HCEC 1CT (cell line): ENCODE data around the gene ZC3H12A.
"Not testable (repeated sequence)": the region's sequence is repeated elsewhere in the genome, so short reads cannot be mapped to it uniquely, and the experiment has no call there.

Experiments used
- DNase-seq: peaks from one replicate; pipeline ENCODE4 v3.0.0-alpha.2; 2017

The ZC3H12A gene

DNA sequence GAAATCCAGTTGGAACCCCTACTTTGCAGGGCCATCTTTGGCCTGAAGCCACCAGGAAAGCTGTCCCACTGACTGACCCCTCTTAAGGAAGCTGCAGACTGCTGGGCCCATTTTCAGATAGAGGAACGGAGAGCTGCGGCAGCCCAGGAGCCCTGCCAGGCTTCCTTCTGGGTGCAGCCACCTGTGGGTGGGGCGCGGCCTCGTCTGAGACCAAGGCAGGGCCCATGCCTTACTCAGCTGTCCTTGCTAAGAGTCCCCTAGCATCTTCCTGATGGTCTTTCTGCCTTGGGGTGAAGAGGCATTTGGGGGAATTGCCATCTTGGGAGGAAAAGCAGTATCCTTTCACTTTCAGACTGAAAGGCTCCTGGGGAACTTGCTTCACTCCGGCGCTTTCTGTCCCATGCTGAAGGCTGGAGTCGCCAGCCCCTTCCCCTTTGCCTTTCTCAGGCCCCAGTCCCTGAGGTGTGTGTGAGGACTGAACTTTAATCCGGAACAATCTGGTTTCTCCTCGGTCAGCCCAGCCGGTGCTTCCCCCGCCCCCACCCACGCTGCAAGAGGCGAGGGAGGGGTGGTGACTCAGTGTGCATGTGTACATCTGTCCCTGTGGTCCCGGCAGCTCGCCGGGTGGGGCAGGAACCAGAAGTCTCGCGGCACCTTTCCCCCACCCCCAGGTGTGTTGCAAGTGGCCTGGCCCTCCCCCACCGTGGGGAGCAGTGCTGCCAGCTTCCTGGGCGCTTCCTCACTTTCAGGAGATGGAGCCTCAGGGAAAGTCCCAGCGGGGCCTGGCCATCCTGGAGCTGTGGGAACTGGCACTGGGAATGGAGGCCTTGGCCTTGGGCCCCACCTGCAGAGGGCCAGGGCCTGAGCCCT lies 5.1 kb downstream of the ZC3H12A start:
- DNase-seq: peak; percentile 88

DNA sequence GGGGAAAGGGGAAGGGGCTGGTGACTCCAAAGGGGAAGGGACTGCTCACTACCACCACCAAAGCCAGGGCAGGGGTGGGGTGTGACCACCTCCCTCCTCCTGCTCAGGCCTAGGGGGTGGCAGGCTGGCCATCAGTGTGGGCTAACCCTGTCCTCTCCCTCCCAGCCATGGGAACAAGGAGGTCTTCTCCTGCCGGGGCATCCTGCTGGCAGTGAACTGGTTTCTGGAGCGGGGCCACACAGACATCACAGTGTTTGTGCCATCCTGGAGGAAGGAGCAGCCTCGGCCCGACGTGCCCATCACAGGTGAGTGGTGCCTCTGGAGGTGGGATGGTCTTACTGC lies 5.7 kb downstream of the ZC3H12A start:
- no peak for DNase-seq

DNA sequence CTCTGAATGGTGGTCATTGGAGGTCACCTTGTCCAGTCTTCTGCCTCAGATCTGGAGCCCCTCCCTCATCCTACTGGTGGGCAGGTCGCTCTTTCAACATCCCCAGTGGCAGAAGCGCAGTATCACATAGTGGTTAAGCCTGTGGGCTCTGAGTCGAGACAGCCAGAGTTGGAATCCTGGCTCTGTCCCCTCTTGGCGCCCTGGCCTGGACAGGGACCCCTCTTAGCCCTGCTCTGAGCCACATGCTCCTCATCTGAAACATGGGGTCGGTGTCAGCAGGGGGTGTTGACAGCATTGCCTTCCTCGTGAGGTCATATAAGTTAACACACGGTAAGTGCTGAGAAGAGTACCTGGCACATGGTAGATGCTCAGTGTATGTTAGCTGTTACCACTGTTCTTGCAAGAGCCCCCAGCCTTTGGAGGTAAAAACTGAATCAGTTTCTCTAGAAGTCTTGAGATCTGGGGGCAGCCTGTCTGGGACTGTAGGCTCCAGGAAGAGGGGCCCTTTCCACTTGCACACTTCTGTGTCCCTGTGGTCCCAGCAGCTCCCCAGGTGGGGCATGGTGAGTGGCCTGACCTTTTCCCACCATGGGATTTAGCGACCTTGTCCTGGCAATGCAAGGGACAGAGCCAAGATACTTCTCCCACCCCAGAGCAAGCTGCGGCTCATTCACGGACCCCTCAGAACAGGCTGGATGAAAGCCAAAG lies 6.4 kb downstream of the ZC3H12A start:
- no peak for DNase-seq

DNA sequence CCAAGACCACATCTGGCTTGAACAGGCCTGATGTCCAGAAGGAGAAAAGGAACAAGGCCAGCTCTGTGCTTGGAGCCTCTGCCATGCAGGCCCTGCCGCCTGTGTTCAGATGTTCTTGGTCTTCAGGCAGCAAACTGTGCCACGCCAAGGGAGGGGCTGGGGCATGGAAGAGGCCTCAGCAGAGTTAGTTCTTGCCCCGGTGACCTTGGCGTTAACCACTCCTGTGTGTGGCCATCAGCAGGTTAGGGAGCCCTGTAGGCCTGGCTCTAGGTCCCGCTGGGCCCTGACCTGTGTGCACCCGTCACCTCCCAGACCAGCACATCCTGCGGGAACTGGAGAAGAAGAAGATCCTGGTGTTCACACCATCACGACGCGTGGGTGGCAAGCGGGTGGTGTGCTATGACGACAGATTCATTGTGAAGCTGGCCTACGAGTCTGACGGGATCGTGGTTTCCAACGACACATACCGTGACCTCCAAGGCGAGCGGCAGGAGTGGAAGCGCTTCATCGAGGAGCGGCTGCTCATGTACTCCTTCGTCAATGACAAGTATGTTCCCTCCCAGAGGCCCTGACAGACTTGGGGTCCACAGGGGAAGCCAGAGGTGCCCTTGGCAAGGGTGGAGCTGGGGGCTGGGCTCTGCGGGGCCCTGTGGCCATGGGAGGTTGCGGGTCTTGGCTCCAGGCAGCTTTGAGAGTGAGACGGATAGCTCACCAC lies 7.1 kb downstream of the ZC3H12A start:
- no peak for DNase-seq

DNA sequence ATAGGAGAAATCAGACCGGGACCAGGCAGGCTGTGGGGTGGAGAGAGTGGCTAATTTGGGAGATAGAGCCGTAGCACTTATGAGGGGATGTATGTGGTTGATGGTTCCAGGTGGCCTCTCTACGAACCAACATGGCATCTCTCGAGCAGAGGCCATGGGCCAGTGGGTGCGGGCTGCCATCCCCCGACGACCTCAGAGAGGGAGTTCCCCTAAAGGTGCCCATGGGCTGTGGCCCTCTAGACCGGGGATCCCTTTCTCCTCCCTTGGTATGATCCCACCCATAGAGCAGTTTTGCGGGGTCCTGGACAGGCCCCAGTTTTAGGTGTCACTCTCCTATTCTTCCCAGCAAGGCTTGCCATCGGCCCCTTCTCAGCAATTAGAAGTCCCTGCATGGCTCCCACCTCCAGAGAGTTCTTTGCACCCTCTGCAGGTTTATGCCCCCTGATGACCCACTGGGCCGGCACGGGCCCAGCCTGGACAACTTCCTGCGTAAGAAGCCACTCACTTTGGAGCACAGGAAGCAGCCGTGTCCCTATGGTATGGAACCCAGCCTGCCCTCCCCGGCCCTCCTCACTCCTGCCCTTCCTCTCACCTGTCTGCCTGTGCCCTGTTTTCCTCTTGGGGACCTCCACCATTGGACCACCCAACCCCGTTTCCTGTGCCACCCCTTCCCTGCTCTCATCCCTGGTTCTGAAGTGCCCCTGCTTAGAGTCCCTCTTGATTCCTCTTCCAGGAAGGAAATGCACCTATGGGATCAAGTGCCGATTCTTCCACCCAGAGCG lies 7.8 kb downstream of the ZC3H12A start:
- DNase-seq: no peak

DNA sequence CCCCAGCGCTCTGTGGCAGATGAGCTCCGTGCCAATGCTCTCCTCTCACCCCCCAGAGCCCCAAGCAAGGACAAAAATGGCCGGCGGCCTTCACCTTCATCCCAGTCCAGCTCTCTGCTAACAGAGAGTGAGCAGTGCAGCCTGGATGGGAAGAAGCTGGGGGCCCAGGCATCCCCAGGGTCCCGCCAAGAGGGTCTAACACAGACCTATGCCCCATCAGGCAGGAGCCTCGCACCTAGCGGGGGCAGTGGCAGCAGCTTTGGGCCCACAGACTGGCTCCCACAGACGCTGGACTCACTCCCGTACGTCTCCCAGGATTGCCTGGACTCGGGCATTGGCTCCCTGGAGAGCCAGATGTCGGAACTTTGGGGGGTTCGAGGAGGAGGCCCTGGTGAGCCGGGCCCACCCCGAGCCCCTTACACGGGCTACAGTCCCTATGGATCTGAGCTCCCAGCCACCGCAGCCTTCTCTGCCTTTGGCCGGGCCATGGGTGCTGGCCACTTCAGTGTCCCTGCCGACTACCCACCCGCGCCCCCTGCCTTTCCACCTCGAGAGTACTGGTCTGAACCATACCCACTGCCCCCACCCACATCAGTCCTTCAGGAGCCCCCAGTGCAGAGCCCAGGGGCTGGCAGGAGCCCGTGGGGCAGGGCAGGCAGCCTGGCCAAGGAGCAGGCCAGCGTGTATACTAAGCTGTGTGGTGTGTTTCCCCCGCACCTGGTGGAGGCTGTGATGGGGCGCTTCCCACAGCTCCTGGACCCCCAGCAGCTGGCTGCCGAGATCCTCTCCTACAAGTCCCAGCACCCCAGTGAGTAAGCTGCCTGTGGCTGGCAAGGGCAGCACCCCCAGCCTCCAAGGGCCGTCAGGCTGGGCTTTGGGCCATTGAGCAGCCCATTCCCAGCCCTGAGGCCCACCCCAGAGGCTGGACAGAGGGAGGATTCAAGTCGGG lies 8.7 kb downstream of the ZC3H12A start:
- no peak for DNase-seq

DNA sequence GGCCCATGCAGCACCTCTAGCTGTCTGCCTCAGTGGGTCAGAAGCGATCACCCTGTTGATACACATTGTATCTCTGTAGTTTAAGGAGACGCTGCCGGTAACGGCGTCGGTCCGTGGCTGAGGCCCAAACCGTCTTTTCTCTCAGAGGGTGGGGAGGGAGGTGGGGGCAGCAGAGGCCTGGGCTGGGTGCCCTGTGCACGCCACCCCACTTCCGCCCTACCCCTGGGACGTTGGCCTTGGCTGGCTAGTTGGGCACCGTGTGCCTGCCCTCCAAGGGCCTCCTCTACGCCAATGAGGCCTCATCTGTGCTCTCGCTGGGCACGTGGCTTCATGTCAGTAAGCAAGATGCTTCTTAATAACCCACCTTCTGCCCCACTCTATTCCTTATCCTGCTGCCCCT lies 9.4 kb downstream of the ZC3H12A start:
- no peak for DNase-seq

DNA sequence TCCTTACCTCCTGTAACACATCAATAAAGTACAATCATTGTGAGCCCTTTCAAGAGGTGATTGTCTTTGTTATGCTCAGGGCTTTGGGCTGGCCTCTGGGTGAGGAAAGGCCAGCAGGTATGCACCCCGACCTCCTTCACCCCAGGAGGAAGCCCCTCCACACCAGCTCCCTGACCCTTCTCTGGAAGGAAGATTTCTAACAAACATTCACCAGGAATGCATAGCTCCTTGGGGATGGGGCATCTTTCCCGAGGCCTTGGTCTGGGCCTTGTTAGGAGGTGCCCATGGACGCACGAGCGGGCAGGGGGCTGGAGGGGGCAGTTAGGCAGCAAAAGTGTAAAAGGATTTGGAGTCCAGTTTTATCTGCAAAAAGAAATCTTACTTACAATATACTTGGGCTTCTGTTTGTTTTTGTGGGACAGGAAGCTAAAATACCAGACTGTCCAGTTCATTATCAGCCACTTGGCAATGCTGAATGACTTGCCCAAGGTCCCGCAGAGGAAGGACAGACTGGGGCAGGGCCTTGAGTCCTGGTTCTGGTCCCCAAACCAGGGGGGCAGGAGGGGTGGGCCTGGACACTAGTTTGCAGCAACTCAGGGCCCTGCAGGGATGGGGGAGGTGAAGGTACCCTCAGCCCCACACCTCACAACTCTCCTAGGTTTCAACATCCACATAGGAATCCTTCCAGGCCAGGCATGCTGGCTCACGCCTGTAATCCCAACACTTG lies 10.1 kb downstream of the ZC3H12A start:
- no peak for DNase-seq

DNA sequence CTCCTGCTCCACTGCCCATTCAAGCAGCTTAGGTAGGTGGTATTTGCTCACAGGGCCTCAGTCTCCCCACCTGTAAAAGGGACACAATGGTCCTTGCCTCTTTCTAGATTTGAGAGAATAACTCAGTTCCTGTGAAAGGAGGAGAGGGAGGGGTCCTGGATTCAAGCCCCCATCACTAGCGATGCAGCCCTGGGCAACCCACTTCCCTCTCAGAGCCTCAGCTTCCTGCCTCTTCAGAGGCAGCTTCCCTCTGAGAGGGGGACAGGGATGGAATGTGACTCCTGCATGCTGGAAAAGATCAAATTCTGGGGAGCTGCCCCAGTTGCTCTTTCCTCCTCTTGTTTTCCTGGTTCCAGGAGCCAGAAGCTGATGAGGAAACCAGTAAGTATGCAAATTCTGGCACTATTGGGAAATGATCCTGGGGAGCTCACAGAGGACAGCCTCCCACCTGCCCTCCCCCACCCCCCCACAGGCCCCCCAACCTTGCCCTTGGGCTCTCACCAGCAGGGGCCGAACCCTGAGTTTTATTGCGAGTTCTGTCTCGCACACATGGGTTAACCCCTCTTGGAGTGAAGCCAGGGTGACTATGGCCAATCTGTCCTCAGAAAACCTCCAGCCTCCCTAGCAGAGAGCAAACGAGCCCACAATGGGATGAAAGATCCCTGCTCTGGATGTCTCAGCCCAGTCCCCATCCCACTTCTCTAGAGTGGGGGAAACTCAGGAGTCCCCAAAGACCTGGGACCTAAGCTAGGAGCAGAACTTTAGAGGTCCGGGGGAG lies 11.7 kb downstream of the ZC3H12A start:
- peak; percentile 65 for DNase-seq

DNA sequence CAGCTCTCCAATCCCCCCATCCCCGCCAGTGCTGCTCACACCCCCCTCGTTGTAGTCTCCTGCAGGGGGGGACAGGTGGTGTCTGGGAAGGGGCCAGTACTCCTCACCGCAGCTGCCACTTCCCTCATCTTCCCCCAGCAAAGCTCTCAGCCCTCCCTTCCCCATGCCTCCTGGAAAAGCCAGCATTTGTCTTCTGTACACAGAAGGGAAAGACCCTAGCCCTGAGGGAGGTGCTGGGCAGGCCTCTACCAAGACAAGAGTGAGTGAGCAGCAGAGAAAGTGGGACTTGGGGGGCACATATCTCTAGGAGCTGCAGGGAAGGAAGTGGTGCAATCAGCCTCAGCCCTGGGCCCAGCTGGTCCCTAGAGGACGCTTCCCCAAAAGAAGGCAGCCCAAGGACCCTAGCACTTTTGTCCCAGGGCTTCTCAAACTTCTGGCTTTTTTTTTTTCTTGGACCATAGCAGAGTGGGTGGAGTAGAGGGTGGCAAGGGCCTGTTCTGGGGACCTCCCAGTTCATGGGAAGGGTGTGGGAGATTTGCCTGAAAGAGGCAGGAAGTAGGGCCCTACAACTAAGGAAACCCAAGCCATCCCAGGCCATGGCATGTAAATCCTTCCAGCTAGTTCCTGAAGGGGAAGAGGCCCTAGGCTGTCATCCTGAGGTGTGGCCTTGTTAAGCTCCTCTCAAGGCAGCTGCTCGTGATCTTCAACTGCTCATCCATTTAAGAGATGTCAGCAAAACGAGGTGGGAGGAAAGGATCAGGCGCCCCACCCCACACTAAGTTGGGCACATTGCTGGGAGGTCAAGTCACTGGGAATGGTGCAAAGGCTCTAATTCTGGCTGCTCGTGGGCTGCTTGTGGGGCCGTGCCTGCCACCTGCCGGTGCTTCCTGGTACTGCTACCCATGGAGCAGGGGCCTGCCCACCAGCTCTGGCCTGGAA lies 12.6 kb downstream of the ZC3H12A start:
- peak; percentile 69 for DNase-seq

DNA sequence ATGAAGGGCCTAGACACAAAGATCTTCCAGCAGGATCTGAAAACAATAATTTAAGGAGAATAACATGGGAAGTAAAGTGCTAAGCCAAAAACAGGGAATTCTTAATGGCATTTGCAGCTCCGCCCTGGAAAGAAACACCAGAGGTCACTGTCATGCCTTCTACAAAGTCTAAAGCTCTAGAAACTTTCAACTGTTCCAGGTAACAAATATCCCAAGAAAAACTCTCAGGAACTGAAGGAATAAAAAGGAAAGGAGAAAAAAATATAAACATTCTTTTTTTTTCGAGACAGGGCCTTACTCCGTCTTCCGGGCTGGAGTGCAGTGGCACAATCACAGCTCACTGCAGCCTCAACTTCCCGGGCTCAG lies 13.2 kb downstream of the ZC3H12A start:
- no peak for DNase-seq

DNA sequence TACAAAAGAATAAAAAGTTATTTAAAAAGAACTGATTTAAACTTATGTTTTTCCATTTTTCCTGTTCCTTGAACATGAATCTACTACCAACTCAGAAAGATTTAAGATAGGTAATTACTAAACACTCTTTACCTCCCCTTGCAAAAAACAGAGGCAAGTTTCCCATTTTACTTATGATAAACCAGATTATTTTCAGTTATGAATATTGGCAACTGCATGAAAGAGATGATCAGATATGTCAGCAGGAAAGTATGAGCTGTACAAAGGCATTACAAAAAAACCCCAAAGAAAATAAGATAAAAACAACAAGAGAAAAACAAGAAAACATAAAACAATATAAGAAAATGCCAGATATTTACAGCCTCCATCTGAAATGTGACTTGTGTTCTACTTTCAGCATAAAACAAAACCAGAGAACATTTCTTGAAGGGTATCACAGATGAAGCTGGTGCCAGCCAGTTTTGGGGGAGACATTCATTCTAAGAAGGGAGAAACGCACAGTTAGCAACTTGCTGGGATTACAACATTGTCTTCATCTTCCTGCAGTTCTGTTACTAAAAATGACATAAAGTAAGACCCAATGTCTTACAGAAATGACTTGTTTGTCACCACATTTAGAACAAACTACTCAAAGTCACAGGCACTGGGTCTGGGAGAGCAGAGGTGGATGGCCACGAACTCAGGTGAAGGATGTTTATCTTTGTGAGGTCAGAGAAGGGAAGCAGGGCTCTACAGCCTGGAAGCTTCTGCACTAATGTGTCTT lies 19.1 kb downstream of the ZC3H12A start:
- DNase-seq: no peak

DNA sequence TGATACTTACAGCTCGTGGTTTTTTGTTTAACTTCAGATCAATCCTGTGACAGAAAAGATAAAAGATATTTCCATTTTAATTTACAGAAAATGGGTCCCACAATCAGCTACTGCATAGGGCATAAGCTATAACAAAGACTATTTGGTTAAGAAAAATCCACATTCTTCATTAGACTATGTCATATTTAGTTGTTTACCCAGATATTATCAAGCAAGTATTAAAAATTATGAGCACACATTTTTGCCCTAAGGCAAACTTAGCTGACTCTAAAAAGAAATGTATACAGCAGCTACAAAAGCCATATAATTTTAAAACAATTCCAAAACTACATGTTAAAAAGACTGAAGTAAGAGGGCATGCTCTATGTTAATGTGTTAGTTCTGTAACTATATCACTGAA lies 21.5 kb downstream of the ZC3H12A start:
- no peak for DNase-seq

DNA sequence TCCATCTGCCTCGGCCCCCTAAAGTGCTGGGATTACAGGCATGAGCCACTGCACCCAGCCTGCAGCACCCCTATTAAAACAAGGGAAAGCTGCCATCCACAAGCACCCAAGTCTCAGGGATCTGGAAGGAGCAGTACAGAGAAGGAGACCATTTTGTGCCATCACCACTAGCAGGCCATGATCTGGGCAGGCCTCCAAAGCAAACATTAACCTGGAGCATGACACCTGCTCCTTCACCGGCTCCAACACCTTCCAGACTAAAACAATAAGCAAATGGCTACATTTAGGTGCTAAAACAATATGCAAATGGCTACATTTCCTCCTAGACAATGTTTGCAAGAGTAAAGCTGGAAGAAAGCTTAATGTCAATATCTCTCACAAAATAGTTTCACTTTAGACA lies 23.5 kb downstream of the ZC3H12A start:
- no peak for DNase-seq

DNA sequence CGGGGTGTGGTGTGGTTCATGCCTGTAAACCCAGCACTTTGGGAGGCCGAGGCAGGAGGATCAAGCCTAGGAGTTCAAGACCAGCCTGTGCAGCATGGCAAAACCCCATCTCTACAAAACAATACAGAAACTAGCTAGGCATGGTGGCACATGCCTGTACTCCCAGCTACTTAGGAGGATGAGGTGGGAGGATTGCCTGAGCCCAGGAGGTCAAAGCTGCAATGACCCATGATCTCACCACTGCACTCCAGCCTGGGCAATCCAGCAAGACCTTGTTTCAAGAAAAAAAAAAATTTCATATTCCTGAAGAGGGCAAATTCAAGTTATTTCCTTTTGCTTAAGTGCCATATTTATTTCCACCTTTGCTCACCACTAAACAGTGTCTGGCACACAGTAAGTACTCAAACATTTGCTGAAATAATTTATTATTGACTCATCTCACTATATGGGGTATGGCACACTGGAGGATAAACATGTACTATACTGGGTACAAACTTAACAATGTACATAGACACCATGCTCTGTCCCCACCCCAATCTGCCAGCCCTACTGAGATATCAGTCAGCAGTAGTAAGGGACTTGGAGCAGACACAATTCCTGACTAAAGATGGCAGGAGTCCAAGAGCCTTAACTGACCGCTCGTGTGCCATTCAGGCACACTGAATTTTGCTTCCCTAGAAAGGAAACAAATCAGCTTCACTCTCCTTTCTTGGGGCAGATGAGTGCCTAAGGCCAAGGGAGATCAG lies 24.7 kb downstream of the ZC3H12A start:
- DNase-seq: peak; percentile 58

DNA sequence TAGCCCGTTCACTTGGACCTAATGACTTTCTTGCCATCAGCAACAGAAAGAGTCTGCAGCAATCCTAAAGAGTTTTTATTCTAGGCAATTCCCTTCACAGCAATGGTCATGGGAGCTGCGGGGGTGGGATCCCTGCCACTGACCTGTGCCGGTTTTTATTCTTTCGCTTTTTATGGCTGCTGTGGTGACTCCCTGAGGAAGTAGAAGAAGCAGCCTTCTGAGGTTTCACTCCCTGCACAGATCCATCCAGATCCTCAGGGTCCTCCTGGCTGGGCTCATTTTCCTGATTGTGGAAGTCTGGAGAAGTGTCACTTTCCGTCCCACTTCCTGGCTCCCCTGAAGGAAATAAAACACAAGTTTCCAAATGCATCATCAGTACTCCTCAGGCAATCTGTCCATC lies 27.3 kb downstream of the ZC3H12A start:
- DNase-seq: no peak

DNA sequence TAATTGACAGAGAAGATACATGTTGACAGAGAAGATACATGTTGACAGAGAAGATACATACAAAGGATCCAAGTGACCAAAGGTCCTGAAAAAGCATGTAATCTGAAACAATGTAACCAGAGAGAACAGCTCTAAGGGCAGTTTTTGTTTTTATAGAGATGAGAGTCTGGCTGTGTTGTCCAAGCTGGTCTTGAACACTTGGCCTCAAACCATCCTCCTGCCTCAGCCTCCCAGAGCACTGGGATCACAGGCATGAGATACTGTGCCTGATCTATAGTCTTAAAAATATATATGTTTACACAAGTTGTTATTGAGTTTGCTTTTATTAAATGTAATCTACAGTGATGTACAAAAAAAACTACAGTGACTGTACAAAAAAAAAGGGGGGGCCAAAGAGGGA lies 27.7 kb downstream of the ZC3H12A start:
- no peak for DNase-seq

DNA sequence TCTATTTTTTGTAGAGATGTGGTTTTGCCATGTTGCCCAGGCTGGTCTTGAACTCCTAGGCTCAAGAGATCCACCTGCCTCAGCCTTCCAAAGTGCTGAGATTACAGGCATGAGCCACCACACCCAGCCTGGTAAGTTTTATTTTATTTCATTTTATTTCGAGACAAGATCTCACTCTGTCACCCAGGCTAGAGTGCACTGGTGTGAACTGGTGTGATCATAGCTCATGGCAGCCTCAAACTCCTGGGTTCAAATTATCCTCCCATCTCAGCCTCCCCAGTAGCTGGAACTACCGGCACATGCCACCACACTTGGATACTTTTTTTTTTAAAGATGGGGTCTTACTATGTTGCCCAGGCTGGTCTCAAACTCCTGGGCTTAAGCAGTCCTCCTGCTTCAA lies 28.4 kb downstream of the ZC3H12A start:
- not testable (repeated sequence) for DNase-seq
